GM19452 (cell line): ENCODE results near the gene DPYD.

Experiments used
- ATAC-seq: cut with Tn5 transposase; IDR thresholded peaks from one replicate; pipeline ENCODE4 v1.9.1; 2021; ENCODE audit not compliant: unreplicated experiment

Gene DPYD

GRCh38 chr1:97461782-97462181 is 459.1 kb downstream of the DPYD start:
- ATAC-seq = peak; percentile 98

- ATAC-seq = no peak
These were observed 463.3 kb downstream of the DPYD start for GRCh38 chr1:97457446-97458089.

GRCh38 chr1:97451944-97452343 is 468.9 kb downstream of the DPYD start:
- no peak for ATAC-seq

GRCh38 chr1:97451046-97451826 is 469.6 kb downstream of the DPYD start:
- no peak for ATAC-seq

- ATAC-seq = no peak
These were observed 478.9 kb downstream of the DPYD start for GRCh38 chr1:97441966-97442365.

GRCh38 chr1:97433824-97434177 is 487.0 kb downstream of the DPYD start:
- no peak for ATAC-seq

GRCh38 chr1:97433094-97433823 is 487.6 kb downstream of the DPYD start:
- ATAC-seq = no peak

- ATAC-seq = no peak
These were observed 493.5 kb downstream of the DPYD start for GRCh38 chr1:97427371-97427770.

- peak; percentile 58 for ATAC-seq
These were observed 496.6 kb downstream of the DPYD start for GRCh38 chr1:97424209-97424608.

- ATAC-seq = no peak
These were observed 497.4 kb downstream of the DPYD start for GRCh38 chr1:97423403-97423802.

GRCh38 chr1:97417661-97418060 is 503.2 kb downstream of the DPYD start:
- ATAC-seq = no peak

- ATAC-seq = no peak
These were observed 506.0 kb downstream of the DPYD start for GRCh38 chr1:97414682-97415312.

GRCh38 chr1:97412737-97413136 is 508.1 kb downstream of the DPYD start:
- no peak for ATAC-seq

- ATAC-seq = no peak
These were observed 508.7 kb downstream of the DPYD start for GRCh38 chr1:97412166-97412565.

GRCh38 chr1:97396463-97396862 is 524.4 kb downstream of the DPYD start:
- no peak for ATAC-seq

- no peak for ATAC-seq
These were observed 528.1 kb downstream of the DPYD start for GRCh38 chr1:97392701-97393100.

- no peak for ATAC-seq
These were observed 535.1 kb downstream of the DPYD start for GRCh38 chr1:97385536-97386277.

GRCh38 chr1:97384294-97384968 is 536.4 kb downstream of the DPYD start:
- ATAC-seq = no peak

GRCh38 chr1:97383797-97384196 is 537.0 kb downstream of the DPYD start:
- no peak for ATAC-seq

- no peak for ATAC-seq
These were observed 538.6 kb downstream of the DPYD start for GRCh38 chr1:97382206-97382605.
